AG04450 (cell line): ENCODE results near the gene KIF3A. TPM values are rescaled to one million over a fixed set of nuclear protein-coding genes. Genes with fewer than 3 reads are reported as not detected.

Source experiments
- CTCF ChIA-PET: fragments of 300-600, 350-600 bp; formaldehyde crosslinking; extraction: SDS; loops from one replicate; lab custom pipeline; 2022; ENCODE audit warnings: antibody characterized with exemption, inconsistent platforms; lab: Charles Lee
- POLR2A ChIA-PET: fragments of 350-600 bp; formaldehyde crosslinking; extraction: SDS; loops from one replicate; lab custom pipeline; 2021; ENCODE audit warnings: antibody characterized with exemption, inconsistent platforms; lab: Yijun Ruan, JAX
- DNase-seq: peaks from one replicate; pipeline ENCODE4 v3.0.0-alpha.2; 2011; ENCODE audit warnings: low read depth, low spot score
- H3K27ac ChIP-seq: one replicate; pipeline ENCODE4 v1.5.1; 2012; ENCODE audit warnings: low read depth, low read length, control low read depth
- H3K27me3 ChIP-seq: one replicate; pipeline ENCODE4 v1.6.0; 2012; ENCODE audit warnings: low read length; ENCODE audit not compliant: control insufficient read depth, insufficient read depth
- H3K4me3 ChIP-seq: 2 replicates; pipeline ENCODE4 v1.5.1; 2011; ENCODE audit warnings: mild to moderate bottlenecking, low read depth, low read length, control low read depth
- H3K9me3 ChIP-seq: 2 replicates; pipeline ENCODE4 v1.5.1; 2012; ENCODE audit warnings: low read length; ENCODE audit not compliant: control insufficient read depth, insufficient read depth
- CTCF ChIP-seq: IDR thresholded peaks from 2 replicates; pipeline ENCODE4 v1.5.1; 2011; ENCODE audit warnings: low read depth, low read length, control low read depth, inconsistent platforms
- polyA plus RNA-seq: library from polyadenylated mRNA; depleted of rRNA; stranded (reverse); fragments of >200 nt; gene quantifications from 2 replicates; pipeline ENCODE4 v1.2.3, GENCODE V29; 2011

Gene KIF3A
- polyA plus RNA-seq, 1 experiment = 8.9 TPM

- TF ChIP-seq CTCF = no peak
- Histone ChIP-seq H3K27me3 (no peaks in the 10 kb centered on the region), H3K4me3 (no peak overlapping the region), H3K9me3 (no peaks in the 10 kb centered on the region), H3K27ac (no peak overlapping the region)
- ChIA-PET POLR2A (no interaction called here), CTCF (interaction anchor here (1.3 to 1.6 kb wide), 2 partner anchors 47 to 48 kb away, joined by 3 to 5 read pairs; no protein-coding TSS in a partner anchor)
- DNase-seq = no peak
These were observed 35.1 kb upstream of the KIF3A start for GRCh38 chr5:132772291-132773070.

- H3K4me3 ChIP-seq = no peak overlapping the region
- no peaks in the 10 kb centered on the region for H3K9me3 ChIP-seq
- no peaks in the 10 kb centered on the region for H3K27me3 ChIP-seq
- peak; percentile 4 for DNase-seq
- no peak overlapping the region for H3K27ac ChIP-seq
- ChIA-PET POLR2A (no interaction called here), CTCF (interaction anchor here (1.2 to 1.6 kb wide), 2 partner anchors 17 to 49 kb away, joined by 3 to 5 read pairs; no protein-coding TSS in a partner anchor)
- no peak for TF ChIP-seq CTCF
These were observed 34.2 kb upstream of the KIF3A start for GRCh38 chr5:132771503-132771998.

GRCh38 chr5:132770476-132771159, 33.3 kb upstream of the KIF3A start:
- Histone ChIP-seq H3K27ac (no peak overlapping the region), H3K9me3 (no peaks in the 10 kb centered on the region), H3K27me3 (no peaks in the 10 kb centered on the region), H3K4me3 (no peak overlapping the region)
- TF ChIP-seq CTCF = no peak
- CTCF ChIA-PET = interaction anchor here (1.1 to 1.6 kb wide), 3 partner anchors 16 to 50 kb away, joined by 3 to 5 read pairs (median 4); no protein-coding TSS in a partner anchor
- POLR2A ChIA-PET = no interaction called here
- DNase-seq = no peak

GRCh38 chr5:132768485-132768868, 31.1 kb upstream of the KIF3A start:
- no peaks in the 10 kb centered on the region for H3K27me3 ChIP-seq
- no peaks in the 10 kb centered on the region for H3K9me3 ChIP-seq
- TF ChIP-seq CTCF = no peak
- no peak for DNase-seq
- peak overlapping the region; percentile 65 for H3K27ac ChIP-seq
- POLR2A ChIA-PET = no interaction called here
- CTCF ChIA-PET = interaction anchor here (1.3 kb wide), 1 partner anchor 51 kb away, joined by 3 read pairs; no protein-coding TSS in a partner anchor
- H3K4me3 ChIP-seq = no peak overlapping the region
